SHP77 (cell line): Measurements from ENCODE around the gene ZBTB32.

Source experiments
- DNase-seq, 2 experiments: peaks; one replicate each; lab custom pipeline; 2025; lab: John Stamatoyannopoulos, UW

Gene ZBTB32

DNA sequence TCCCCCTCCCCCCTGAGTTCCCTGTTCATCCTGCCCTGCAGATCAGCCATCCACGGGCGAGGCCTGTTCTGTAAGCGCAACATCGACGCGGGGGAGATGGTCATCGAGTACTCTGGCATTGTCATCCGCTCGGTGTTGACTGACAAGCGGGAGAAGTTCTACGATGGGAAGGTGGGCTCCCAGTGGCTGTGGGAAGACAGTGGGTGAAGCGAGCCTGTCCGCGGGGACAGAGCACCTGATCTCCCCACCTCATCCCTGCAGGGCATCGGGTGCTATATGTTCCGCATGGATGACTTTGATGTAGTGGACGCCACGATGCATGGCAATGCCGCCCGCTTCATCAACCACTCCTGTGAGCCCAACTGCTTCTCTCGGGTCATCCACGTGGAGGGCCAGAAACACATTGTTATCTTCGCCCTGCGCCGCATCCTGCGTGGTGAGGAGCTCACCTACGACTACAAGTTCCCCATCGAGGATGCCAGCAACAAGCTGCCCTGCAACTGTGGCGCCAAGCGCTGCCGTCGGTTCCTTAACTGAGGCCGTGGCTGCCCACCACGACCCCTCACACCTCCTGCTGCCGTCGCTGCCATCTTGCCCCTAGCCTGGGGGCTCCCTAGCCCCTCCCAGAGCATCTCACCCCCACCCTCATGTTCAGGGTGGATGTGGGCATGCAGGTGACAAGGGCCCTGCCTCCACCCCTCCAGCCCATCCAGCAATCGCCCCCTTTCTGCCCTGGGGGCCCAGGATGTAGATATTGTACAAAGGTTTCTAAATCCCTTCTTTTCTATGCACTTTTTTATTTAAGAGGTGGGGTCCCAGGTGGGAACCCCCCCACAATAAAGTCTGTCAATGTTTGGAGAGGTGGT lies 33.9 kb downstream of the ZBTB32 start:
- DNase-seq: no peak

DNA sequence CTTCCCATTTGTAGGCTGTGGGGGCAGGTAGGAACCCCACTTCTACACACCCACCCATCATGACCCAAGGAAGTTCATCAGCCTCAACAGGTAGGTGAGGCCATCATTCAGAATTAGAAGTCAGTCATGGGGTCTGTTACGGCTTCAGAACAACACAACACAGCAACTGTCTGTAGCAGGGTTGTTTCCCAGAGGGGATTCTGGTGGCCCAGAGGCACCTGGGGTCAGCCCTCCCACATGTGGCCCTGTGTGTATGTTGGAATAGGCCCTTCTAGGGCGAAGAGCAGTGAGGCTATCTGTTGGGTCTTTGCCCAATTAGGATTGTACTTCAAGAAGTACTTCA lies 34.5 kb downstream of the ZBTB32 start:
- DNase-seq: no peak

GRCh38 chr19:35739275-35740107 lies 35.1 kb downstream of the ZBTB32 start:
- no peak for DNase-seq

GRCh38 chr19:35740108-35740422 lies 35.7 kb downstream of the ZBTB32 start:
- no peak for DNase-seq

- peak; percentile 97 to 98 for DNase-seq
Measured at GRCh38 chr19:35740423-35741202, 36.3 kb downstream of the ZBTB32 start.

DNA sequence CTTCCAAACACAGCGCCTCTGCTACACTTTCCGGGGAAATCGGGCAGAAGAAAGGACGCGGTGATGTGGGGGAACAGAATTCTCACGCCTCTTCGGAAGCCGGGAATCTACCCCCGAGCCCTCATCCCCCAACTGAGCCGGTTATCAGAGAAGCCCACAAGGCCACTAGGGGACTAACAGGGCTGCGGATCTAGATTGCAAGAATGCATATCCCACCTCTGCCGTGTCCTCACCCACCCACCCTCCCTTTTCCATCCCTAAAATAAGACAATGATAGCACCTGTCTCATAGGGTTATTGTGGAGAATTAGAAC lies 36.8 kb downstream of the ZBTB32 start:
- DNase-seq: no peak

DNA sequence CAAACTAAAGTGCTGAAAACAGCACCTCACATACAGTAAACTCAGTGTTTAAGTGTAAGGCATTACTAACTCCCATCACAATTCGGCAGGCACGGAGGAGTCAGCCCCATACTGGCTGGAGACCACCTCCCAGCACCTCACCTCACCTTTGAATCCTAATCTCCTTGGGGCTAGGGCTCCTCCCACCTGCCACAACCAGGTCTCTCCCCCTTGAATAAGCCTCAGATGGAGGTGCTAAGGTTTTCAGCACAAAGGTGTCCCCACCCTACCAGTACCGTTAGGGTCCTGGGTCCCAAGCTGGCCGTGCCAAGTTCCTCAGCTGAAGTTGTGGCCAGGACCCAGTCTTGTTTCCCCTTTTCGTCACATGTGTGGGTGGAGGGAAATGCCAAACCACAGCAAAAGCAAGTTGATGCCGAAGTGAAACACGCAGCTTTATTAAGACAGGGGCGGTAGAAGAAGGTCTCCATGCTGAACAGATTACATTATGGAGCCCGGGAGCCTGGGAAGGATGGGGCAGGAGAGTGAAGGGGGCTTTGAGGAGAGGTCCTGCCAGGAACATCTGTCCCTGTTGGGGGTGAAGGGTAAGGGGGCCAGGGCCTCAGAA lies 37.9 kb downstream of the ZBTB32 start, which contains the start of gene IGFLR1:
IGFLR1 (minus strand) TSS at position 332 of the 604 bp plus-strand sequence. CDS start 1,272 bp downstream, outside the sequence.
- DNase-seq: no peak

GRCh38 chr19:35743640-35744429 lies 39.5 kb downstream of the ZBTB32 start:
- DNase-seq: no peak

DNA sequence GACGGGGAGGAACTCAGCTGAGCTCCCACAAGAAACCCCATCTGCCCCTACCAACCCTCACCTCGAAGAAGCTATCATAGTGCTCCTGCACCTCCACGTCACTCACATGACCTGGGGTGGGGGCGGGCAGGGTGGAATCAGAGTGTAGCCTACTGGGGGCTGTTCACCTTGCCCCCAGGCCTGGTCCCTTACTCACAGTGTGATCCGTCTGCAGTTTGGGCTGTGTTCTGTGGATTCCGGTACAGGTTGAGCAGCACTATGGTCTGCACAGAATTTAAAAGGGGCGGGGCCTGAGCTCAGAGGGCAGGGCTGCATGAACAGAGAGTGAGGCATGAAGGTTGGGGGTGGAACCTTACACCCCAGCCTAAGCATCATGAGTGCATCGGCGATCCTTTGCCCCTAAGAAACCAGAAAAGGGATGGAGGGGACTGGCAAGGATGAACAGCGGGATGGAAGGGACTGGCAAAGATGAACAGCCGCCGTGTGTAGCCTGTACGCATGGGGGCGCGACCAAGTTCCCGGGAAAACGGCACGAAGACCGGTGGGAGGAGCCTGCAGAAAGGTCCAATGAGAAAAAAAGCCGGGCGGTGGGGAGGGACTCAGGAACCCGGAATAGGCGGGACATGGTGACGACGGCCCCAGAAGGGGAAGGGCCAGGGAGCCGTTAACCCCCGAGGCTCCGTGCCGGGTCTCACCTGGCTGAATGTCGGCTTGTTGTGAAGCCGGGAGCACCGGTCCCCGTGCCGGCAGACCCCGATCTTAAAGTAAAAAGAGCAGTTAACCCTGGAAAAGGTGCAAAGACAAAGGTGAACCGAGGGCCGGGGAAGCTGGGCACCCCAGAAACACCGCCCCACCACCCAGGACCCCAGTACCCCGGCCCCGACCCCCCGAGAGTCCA lies 40.3 kb downstream of the ZBTB32 start:
- peak; percentile 94 to 97 for DNase-seq

DNA sequence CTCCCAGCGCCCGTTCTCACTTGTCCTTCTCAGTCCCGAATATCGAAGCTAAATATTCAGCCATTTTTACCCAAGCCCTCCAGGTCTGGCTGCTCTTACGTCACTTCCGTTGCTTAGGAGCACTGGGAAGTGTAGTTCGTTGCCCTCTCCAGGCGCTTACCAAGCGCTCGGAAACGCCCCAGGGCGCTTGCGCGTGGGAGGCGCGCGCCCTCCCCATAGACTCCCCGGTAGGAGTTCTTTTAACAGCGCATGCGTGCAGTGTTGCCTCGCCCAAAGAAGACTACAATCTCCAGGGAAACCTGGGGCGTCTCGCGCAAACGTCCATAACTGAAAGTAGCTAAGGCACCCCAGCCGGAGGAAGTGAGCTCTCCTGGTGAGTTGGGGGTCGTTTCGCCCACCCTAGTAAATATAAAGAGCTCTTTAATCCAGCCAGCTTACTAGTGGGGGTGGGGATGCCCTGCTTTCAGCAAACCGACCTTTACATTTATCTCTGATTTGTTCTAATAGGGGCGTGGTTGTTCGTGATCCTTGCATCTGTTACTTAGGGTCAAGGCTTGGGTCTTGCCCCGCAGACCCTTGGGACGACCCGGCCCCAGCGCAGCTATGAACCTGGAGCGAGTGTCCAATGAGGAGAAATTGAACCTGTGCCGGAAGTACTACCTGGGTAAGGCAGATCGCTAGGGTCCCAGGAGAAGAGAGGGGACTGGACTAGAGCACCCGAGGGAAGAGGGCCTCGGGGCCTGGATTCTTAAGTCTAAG lies 41.1 kb downstream of the ZBTB32 start, which contains the start of the genes PSENEN and U2AF1L4:
PSENEN (plus strand) TSS at position 324 of the 759 bp plus-strand sequence; CDS start at position 604, 280 bp downstream.
U2AF1L4 (minus strand) TSS at position 91 of the 759 bp plus-strand sequence; CDS start at position 64, 27 bp downstream.
- peak; percentile 98 to 99 for DNase-seq

DNA sequence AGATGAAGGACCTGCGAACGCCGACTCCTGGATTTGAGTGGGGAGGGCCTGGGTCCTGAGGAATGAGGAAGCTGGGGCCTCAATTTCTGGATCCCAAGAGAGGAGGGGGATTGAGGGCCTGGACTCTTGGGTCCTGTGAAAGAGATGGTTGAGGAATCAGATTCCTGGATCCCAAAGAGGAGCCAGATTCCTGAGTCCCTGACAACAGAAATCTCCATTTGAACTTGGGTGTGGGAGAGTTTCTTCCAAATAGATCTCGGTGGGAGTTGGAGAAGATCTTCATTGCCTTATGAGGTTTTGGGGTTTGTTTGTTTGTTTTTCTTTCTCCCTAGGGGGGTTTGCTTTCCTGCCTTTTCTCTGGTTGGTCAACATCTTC lies 41.7 kb downstream of the ZBTB32 start:
- DNase-seq: no peak

- no peak for DNase-seq
Measured at GRCh38 chr19:35746531-35746930, 42.2 kb downstream of the ZBTB32 start.

GRCh38 chr19:35748106-35749020 lies 44.0 kb downstream of the ZBTB32 start, which contains the start of gene LIN37:
Gene LIN37 (plus strand): TSS chr19:35748576. CDS start chr19:35748725, 149 bp downstream.
- peak; percentile 99 for DNase-seq

DNA sequence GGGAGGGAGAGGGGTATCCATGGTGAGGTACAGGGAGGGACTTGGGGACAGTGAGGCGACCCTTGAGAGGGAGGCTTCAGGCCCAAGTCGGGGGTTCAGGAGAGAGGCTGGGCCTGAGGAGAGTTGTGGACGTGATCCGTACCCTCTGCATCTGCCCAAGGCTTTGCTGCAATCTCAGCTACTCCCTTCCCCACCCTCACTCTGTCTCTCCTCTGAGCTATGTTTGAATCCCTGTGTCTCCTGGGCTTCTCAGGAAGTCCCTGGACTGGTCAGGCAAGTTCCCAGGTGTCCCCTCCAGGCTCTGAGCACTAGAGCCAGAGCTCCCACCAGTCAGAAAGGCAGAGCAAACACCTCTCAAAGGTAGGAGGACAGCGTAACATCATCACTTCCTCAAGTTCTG lies 45.8 kb downstream of the ZBTB32 start:
- no peak for DNase-seq

DNA sequence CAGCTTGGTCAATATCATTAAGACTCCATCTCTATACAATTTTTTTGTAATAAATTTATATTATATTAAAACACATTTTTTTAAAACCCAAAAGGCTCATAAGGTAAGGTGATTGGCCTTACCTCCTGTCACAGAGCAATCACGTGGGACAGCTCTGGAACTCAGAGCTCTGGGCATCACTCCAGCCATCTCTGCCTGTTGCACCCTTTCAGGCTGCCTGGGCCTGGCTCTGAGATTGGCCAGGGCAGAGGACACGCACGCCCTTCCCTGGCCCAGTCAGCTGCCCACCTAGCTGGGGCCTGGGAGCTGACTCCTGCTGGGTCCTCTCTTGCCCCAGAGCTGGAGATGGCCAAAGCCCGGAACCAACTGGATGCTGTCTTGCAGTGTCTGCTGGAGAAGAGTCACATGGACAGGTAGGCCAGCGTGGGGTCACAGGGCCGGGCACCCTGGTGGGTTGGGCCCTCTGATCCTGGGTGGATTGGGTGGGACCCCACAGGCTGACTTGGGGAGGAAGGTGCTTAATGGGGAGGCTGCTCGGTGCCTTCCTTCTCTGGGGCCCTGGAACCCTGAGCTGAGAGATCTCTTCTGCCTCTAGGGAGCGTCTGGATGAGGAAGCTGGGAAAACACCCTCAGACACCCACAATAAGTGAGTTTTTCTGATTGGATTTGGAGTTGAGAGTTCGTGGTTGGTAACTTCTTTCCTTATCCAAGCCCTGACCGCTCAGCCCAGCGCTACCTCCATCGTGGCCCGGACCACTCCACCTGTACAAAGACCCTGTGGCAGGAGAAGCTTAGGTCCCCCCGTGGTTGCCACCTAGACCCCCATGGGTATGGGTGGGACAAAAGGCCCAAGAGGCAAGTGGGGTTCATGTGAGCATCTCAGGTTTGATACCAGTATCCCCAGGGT lies 47.7 kb downstream of the ZBTB32 start:
- no peak for DNase-seq

- DNase-seq: no peak
Measured at GRCh38 chr19:35752746-35753350, 48.5 kb downstream of the ZBTB32 start.
